Measurements from ENCODE around the gene CBX8. TPM values are rescaled to one million over a fixed set of nuclear protein-coding genes. Genes with fewer than 3 reads are reported as not detected.

Gene CBX8
- total RNA-seq, 2 donors from 2014 or later, result 0.71 to 7.4 TPM

- H3K27ac ChIP-seq, result no peak overlapping the region
- peaks cover 20% of the 10 kb centered on the region for H3K27me3 ChIP-seq (replicated peaks; ENCODE audit: insufficient read depth)
- H3K36me3 ChIP-seq, result no peaks in the 10 kb centered on the region
- no peaks in the 10 kb centered on the region for H3K9me3 ChIP-seq
- H3K4me1 ChIP-seq (ENCODE audit: control insufficient read depth in 1 of 2, low read depth in 2 of 2), result peaks cover 3 to 7% of the 10 kb centered on the region in 2 donors
- DNase-seq (ENCODE audit: low spot score), result no peak
- TF ChIP-seq CTCF (IDR thresholded peaks at IDR 0.05), result no peak
- H3K4me3 ChIP-seq, result no peak overlapping the region
- no peak for ATAC-seq (ENCODE audit: insufficient number of reproducible peaks, low FRiP score, low read depth)
Measured at GRCh38 chr17:79785900-79786810, 10.7 kb downstream of the CBX8 start.

- TF ChIP-seq CTCF (IDR thresholded peaks at IDR 0.05), result no peak
- DNase-seq (ENCODE audit: low spot score), result no peak
- no peaks in the 10 kb centered on the region for H3K9me3 ChIP-seq
- no peaks in the 10 kb centered on the region for H3K36me3 ChIP-seq
- no peak for ATAC-seq (ENCODE audit: insufficient number of reproducible peaks, low FRiP score, low read depth)
- H3K4me1 ChIP-seq (ENCODE audit: control insufficient read depth in 1 of 2, low read depth in 2 of 2), result peaks cover 3 to 4% of the 10 kb centered on the region in 2 donors
- no peak overlapping the region for H3K4me3 ChIP-seq
- peaks cover 13% of the 10 kb centered on the region for H3K27me3 ChIP-seq (replicated peaks; ENCODE audit: insufficient read depth)
- no peak overlapping the region for H3K27ac ChIP-seq
Measured at GRCh38 chr17:79785017-79785899, 11.6 kb downstream of the CBX8 start.

- TF ChIP-seq CTCF (IDR thresholded peaks at IDR 0.05), result no peak
- Histone ChIP-seq H3K36me3 (no peaks in the 10 kb centered on the region), H3K4me3 (no peak overlapping the region), H3K27ac (no peak overlapping the region), H3K9me3 (no peaks in the 10 kb centered on the region), H3K4me1 (ENCODE audit: control insufficient read depth in 1 of 2, low read depth in 2 of 2) (no peaks in the 10 kb centered on the region), H3K27me3 (replicated peaks; ENCODE audit: insufficient read depth) (peaks cover 9% of the 10 kb centered on the region)
- DNase-seq (ENCODE audit: low spot score) (no peak), ATAC-seq (ENCODE audit: insufficient number of reproducible peaks, low FRiP score, low read depth) (no peak)
Measured at GRCh38 chr17:79784353-79785016, 12.4 kb downstream of the CBX8 start.

- H3K9me3 ChIP-seq, result no peaks in the 10 kb centered on the region
- H3K27ac ChIP-seq, result no peak overlapping the region
- TF ChIP-seq CTCF (IDR thresholded peaks at IDR 0.05), result no peak
- H3K4me1 ChIP-seq (ENCODE audit: control insufficient read depth in 1 of 2, low read depth in 2 of 2), result no peaks in the 10 kb centered on the region
- DNase-seq (ENCODE audit: low spot score) (no peak), ATAC-seq (ENCODE audit: insufficient number of reproducible peaks, low FRiP score, low read depth) (no peak)
- no peak overlapping the region for H3K4me3 ChIP-seq
- H3K36me3 ChIP-seq, result no peaks in the 10 kb centered on the region
- H3K27me3 ChIP-seq (replicated peaks; ENCODE audit: insufficient read depth), result peaks cover 8% of the 10 kb centered on the region
Measured at GRCh38 chr17:79783891-79784290, 13.0 kb downstream of the CBX8 start.

Data from thoracic aorta (tissue), 2 donors.